Islet precursor cell (in vitro differentiated cells): ENCODE measurements around the gene HSP90AB1.

Experiments
- DNase-seq: peaks from one replicate; pipeline ENCODE4 v3.0.0-alpha.2; 2018

HSP90AB1 gene

DNA sequence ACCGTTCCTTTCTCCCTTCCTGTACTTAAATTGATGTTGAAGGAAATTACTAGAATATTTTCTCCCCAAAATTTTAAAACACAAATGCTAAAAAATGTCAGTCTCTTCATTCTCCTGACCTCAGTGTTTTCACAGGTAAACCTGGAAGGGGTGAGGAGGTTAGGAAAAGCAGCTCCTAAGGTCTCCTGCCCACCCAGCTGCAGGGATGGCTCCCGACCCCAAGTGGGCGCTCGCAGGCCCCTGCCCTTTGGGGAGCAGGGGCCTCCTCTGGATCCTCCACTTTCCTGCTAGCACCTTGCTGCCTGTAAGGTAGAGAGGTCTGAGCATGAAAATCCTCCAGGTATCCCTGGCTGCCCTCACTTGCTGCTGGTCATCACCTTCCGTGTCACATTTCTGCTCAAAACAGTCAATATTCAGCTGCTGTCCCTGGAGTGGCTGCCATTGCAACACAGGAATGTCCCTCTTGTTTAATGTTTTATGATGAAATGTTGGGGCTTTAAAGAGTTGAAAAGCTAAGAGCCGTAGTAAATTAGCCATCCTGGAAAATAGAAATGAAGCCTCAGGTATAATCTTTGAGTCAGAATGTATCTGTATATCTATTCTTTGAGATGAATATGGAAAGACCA lies 10.9 kb upstream of the HSP90AB1 start:
- DNase-seq, result no peak

- peak; percentile 93 for DNase-seq
These were observed 9.7 kb upstream of the HSP90AB1 start for GRCh38 chr6:44237021-44237812.

DNA sequence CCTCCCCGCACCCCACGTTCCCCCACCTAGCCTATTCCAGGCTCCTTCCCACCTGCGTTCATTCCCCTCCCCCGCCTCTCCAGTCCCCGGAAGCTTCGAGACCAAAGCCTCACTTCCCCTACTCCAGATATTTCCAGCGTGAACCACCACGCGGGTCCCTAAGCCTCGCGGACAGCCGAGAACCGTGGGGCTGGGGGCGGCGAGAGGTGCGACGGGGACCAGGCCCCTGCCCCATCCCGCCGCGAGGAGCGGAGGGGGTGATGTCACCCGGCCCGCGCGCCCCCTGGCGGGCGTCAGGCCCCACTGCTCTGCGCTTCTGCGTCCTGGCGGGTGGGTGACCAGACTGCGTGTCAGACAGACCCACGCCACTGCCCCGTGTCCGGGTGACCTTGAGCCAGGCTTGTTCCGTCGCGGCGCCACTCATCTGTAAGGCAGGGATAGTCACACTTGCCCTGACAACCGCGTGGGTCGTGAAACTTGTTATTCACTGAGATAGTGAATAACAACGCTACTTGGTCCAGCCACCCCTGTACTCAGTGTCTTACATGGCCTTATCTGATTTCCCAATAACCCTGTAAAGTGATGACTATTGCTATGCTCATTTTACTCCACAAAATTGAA lies 9.0 kb upstream of the HSP90AB1 start:
- peak; percentile 84 for DNase-seq

- peak; percentile 38 for DNase-seq
These were observed 8.1 kb upstream of the HSP90AB1 start for GRCh38 chr6:44238687-44239350.

DNA sequence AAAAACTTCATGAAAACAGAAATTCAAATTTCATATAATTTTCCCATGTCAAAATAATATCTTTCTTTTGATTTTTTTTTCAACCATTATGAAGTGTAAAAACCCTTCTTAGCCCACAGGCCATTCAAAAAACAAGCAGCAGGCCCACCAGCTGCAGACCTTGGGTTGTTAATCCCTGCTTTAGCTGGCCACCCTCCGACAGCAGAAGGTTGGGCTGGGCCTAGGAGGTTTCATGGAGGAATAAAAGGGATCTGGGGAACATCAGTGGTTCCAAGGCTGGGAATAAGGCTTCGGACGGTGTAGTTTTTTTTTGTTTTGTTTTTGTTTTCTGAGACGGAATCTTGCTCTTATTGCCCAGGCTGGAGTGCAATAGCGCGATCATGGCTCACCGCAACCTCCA lies 3.6 kb upstream of the HSP90AB1 start:
- no peak for DNase-seq

GRCh38 chr6:44245391-44245911 lies 1.4 kb upstream of the HSP90AB1 start:
- DNase-seq, result peak; percentile 40

DNA sequence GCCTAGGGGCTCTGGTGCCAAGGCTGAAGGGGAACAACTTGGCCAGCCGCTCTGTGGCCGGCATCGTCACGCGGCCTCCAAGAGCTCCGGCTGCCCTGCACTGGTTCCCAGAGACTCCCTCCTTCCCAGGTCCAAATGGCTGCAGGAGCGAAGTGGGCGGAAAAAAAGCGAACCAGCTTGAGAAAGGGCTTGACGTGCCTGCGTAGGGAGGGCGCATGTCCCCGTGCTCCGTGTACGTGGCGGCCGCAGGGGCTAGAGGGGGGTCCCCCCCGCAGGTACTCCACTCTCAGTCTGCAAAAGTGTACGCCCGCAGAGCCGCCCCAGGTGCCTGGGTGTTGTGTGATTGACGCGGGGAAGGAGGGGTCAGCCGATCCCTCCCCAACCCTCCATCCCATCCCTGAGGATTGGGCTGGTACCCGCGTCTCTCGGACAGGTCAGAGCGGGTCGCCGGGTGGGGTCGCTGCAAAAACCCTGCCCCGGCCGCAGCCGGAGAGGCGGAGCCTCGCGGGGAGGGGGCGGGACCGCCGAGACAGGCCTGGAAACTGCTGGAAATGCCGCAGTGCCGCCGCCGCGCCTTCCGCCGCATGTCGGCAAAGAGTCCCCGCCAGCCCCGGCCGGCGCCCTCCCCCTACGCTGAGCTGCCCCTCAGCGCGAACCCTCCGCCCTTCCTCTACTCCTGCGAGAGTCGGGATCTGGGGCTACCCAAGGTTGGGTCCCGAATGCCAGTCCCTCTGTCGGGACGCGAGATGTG lies 814 bp upstream of the HSP90AB1 start:
- DNase-seq, result peak; percentile 98

- DNase-seq, result peak; percentile 65
These were observed 719 bp downstream of the HSP90AB1 start for GRCh38 chr6:44247338-44248302.

- no peak for DNase-seq
These were observed 1.7 kb downstream of the HSP90AB1 start for GRCh38 chr6:44248579-44248978.

DNA sequence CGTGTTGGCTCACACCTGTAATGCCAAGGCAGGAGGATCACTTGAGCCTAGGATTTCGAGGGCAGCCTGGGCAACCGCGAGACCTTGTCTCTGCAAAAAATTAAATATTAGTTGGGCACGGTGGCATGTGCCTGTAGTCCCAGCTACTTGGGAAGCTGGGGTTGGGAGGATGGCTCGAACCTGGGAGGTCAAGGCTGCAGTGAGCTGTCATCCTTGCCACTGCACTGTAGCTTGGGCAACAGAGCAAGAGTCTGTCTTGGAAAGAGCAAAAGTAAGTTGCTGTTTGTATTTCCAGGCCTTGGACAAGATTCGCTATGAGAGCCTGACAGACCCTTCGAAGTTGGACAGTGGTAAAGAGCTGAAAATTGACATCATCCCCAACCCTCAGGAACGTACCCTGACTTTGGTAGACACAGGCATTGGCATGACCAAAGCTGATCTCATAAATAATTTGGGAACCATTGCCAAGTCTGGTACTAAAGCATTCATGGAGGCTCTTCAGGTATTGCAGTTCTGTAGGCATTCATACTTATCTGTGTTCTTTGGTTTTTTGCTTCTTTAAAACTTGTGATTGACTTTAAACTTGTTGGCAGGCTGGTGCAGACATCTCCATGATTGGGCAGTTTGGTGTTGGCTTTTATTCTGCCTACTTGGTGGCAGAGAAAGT lies 2.3 kb downstream of the HSP90AB1 start:
- DNase-seq, result no peak

GRCh38 chr6:44250067-44250717 lies 3.3 kb downstream of the HSP90AB1 start:
- DNase-seq, result no peak

DNA sequence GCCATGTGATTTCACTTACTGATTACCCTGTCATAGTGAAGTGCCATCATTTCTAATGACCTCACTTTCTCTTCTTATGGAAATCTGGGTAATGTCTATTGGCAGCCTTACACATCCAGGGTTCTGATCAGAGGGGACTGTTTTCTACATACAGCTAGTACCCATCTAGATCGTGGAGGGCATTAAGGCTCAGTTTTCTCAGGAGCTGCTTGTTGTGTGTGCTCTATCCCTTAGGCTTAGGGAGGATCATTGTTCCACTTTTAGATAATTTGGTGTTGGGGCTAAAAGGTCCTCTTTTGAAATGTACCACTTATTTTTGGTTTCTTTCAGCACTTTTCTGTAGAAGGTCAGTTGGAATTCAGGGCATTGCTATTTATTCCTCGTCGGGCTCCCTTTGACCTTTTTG lies 3.8 kb downstream of the HSP90AB1 start:
- no peak for DNase-seq

DNA sequence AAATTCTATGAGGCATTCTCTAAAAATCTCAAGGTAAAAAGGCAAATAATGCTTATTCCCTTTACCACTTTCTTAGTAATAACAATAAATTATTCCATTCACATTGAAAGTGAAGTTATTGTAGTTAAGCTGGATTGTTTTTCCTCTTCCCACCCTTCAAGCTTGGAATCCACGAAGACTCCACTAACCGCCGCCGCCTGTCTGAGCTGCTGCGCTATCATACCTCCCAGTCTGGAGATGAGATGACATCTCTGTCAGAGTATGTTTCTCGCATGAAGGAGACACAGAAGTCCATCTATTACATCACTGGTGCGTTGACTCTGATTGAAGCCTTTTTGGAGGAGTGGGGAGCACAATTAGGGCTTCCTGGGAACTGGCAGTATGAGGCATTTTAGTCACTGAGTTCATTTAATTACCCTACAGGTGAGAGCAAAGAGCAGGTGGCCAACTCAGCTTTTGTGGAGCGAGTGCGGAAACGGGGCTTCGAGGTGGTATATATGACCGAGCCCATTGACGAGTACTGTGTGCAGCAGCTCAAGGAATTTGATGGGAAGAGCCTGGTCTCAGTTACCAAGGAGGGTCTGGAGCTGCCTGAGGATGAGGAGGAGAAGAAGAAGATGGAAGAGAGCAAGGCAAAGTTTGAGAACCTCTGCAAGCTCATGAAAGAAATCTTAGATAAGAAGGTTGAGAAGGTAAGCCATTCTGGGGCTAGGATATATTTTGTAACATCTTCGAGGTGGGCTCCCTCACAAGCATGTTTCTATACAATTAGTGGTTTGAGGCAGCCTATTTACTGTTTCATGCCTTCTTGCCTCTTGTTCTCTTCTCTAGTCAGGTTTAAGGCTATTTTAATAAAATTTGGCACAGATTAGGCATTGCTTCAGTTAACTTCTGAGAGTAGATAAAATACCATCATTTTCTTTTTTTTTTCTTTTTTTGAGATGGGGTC lies 4.9 kb downstream of the HSP90AB1 start:
- DNase-seq, result no peak

GRCh38 chr6:44253307-44254101 lies 6.6 kb downstream of the HSP90AB1 start:
- DNase-seq, result peak; percentile 80

DNA sequence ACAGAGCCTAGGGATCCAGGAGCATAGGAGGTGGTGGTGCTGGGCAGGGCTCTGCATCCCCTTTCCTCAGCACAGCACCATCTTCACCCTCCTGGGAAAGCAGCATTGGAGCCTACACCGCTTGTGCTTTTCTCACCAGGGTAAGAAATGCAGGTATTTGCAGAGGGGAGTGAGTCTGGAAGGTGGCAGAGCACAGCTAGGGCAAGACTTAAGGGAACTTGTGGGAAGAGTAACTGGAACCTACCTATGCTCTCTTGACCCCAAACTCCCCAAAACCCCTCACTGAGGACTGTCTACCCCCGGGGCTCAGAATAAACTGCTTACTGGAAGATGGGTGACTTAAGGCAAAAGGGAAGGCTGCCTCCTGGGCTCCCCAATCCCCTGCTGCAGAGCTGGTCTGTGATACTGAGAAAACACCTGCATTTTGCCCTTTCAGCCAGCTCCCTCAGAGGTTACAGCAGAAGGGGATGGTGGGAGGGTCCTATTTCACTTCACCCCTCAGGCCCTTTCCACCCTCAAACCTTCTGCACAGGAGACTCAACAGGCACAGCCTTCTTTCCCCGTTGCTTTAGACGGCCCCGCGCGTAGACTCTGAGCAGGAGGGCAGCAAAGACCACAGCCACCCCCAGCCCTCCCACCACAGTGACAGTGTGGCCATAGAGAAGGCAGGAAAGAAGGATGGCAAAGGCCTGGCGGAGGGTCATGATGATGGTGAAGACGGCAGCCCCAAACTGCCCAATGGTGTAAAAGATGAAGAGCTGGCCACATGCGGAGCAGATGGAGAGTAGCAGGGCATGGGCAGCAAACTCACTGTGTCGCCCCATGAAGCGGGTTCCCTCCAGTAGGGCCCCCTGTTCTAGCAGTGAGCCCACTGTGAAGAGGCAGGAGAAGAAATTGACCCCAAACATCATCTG lies 7.5 kb downstream of the HSP90AB1 start:
- DNase-seq, result no peak

DNA sequence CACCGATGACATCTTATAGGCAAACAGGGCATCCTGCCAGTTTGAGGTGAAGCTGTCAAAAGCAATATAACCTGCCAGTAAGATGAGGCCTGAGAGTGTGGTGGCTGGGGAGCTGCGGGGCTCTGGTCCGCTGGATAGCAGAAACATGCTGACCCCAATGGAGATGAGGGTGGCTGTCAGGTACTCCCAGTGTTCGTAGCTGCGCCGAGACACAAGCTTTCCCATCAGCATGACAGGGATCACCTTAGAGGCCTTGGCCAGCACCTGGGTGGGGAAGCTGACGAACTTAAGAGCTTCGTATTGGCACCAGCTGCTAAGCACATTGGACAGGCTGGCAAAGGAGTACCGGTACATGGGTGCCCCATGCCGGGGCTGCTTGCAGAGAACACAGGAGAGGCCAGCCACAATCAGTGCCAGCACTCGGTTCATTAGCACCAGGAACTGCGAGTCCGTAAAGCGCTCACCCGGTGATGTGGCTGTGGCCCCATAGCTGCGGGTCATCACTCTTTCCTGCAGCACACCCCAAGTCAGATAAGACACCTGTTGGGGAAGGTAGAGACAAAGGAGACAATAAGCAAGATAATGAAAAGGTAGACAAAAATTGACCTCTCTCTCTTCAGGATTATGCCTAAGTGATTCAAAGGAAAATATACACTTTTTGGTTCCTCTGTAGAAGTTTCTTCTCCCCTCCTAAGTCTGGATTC lies 8.4 kb downstream of the HSP90AB1 start:
- DNase-seq, result no peak
